ENCODE results near the gene HSPB8.

DNA sequence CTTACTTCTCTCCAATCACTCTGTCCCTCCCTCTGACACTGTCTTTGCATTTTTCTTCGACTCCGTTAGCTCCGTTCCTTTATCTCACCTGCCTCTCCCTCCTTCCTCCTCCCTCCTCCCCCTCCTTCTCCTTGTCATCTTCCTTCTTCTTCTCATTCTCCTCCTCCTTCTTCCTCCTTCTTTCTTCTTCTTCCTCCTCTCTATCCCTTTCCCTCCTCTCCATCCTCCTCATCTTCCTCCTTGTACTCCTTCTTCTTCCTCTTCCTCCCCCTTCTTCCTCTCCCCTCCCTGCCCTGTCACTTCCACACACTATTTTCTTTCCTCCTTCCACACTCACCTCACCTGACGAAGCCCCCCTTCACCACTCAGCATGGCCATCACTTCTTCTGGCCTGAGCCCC, 53.0 kb downstream of the HSPB8 start:
- TF ChIP-seq CTCF (IDR thresholded peaks at IDR 0.05) (no peak), ZNF423 (CRISPR knock-in tag; IDR thresholded peaks at IDR 0.05) (no peak), IRF2 (CRISPR knock-in tag; IDR thresholded peaks at IDR 0.05; ENCODE audit: borderline replicate concordance, low read depth) (no peak), ELF4 (CRISPR knock-in tag; IDR thresholded peaks at IDR 0.05; ENCODE audit: low read depth) (no peak), ZBTB21 (CRISPR knock-in tag; IDR thresholded peaks at IDR 0.05; ENCODE audit: borderline replicate concordance) (no peak), ZNF512 (CRISPR knock-in tag; IDR thresholded peaks at IDR 0.05; ENCODE audit: borderline replicate concordance) (no peak), PRDM15 (CRISPR knock-in tag; IDR thresholded peaks at IDR 0.05) (no peak), CREB1 (CRISPR knock-in tag; IDR thresholded peaks at IDR 0.05) (no peak), ESRRA (CRISPR knock-in tag; IDR thresholded peaks at IDR 0.05; ENCODE audit: borderline replicate concordance) (no peak), ZNF416 (CRISPR knock-in tag; IDR thresholded peaks at IDR 0.05) (no peak), NR3C1 (CRISPR knock-in tag; conservative IDR thresholded peaks at IDR 0.05; ENCODE audit: low read depth) (no peak), GRHL2 (CRISPR knock-in tag; IDR thresholded peaks at IDR 0.05; ENCODE audit: insufficient replicate concordance, severe bottlenecking) (no peak)
- TF ChIP-seq, protein P1, sequence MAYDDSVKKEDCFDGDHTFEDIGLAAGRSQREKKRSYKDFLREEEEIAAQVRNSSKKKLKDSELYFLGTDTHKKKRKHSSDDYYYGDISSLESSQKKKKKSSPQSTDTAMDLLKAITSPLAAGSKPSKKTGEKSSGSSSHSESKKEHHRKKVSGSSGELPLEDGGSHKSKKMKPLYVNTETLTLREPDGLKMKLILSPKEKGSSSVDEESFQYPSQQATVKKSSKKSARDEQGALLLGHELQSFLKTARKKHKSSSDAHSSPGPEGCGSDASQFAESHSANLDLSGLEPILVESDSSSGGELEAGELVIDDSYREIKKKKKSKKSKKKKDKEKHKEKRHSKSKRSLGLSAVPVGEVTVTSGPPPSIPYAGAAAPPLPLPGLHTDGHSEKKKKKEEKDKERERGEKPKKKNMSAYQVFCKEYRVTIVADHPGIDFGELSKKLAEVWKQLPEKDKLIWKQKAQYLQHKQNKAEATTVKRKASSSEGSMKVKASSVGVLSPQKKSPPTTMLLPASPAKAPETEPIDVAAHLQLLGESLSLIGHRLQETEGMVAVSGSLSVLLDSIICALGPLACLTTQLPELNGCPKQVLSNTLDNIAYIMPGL (CRISPR knock-in tag; IDR thresholded peaks at IDR 0.05): no peak

Data from WTC11 (cell line).